IMR-90 (cell line): ENCODE measurements around the gene PPARGC1A. TPM values are rescaled to one million over a fixed set of nuclear protein-coding genes. Genes with fewer than 3 reads are reported as not detected.

Experiments
- ATAC-seq: fragments of 200-7000 bp; cut with Tn5 transposase; 2 replicates; pipeline ENCODE4 v1.9.1; 2020; ENCODE audit warnings: low read depth, mild to moderate bottlenecking, moderate library complexity
- BruUV-seq: library from RNA; stranded (reverse); fragments of 400-500 nt; replicated peaks from 2 replicates; lab custom pipeline; 2021; lab: Mats Ljungman, UMichigan
- CTCF ChIA-PET: fragments of 300-600 bp; formaldehyde crosslinking; extraction: SDS; loops from one replicate; lab custom pipeline; 2021; ENCODE audit warnings: antibody characterized with exemption; lab: Yijun Ruan, JAX
- POLR2A ChIA-PET: fragments of 300-600 bp; sonication (Branson Sonifier 250); formaldehyde crosslinking; loops from one replicate; lab custom pipeline; 2022; ENCODE audit warnings: antibody characterized with exemption; ENCODE audit not compliant: unreplicated experiment; lab: Charles Lee
- DNase-seq: peaks from one replicate; pipeline ENCODE4 v3.0.0; 2013
- H2AFZ ChIP-seq: replicated peaks from 2 replicates; pipeline ENCODE3; 2013; ENCODE audit warnings: low read length, mild to moderate bottlenecking; ENCODE audit not compliant: poor library complexity
- H2AK5ac ChIP-seq: 2 replicates; pipeline ENCODE4 v1.6.1; 2013; ENCODE audit warnings: low read depth, low read length, inconsistent platforms
- H2AK9ac ChIP-seq: replicated peaks from 2 replicates; pipeline ENCODE3; 2013; ENCODE audit warnings: mild to moderate bottlenecking, low read depth, low read length, moderate library complexity; ENCODE audit not compliant: poor library complexity
- H2BK120ac ChIP-seq: 2 replicates; pipeline ENCODE4 v1.6.1; 2013; ENCODE audit warnings: low read depth, low read length, inconsistent platforms
- H2BK15ac ChIP-seq: 3 replicates; pipeline ENCODE4 v1.6.1; 2013; ENCODE audit warnings: low read depth, low read length, inconsistent platforms
- H2BK20ac ChIP-seq: 2 replicates; pipeline ENCODE4 v1.6.1; 2013; ENCODE audit warnings: low read depth, mild to moderate bottlenecking, inconsistent platforms, low read length, moderate library complexity
- H2BK5ac ChIP-seq: 2 replicates; pipeline ENCODE4 v1.6.1; 2013; ENCODE audit warnings: mild to moderate bottlenecking, low read depth, low read length, inconsistent platforms; ENCODE audit not compliant: poor library complexity, severe bottlenecking
- H3K14ac ChIP-seq: replicated peaks from 2 replicates; pipeline ENCODE4 v1.6.1; 2013; ENCODE audit warnings: low read depth, low read length, inconsistent platforms
- H3K18ac ChIP-seq: 2 replicates; pipeline ENCODE4 v1.6.1; 2013; ENCODE audit warnings: low read depth, low read length, control low read depth
- H3K23ac ChIP-seq: 2 replicates; pipeline ENCODE4 v1.6.1; 2013; ENCODE audit warnings: low read depth, low read length, inconsistent platforms
- H3K27ac ChIP-seq: 2 replicates; pipeline ENCODE4 v1.5.1; 2013; ENCODE audit warnings: mild to moderate bottlenecking, control low read depth, low read length; ENCODE audit not compliant: insufficient read depth
- H3K27me3 ChIP-seq: 2 replicates; pipeline ENCODE4 v1.6.1; 2013; ENCODE audit warnings: low read length; ENCODE audit not compliant: control insufficient read depth, insufficient read depth
- H3K36me3 ChIP-seq: 2 replicates; pipeline ENCODE4 v1.6.1; 2013; ENCODE audit warnings: low read length, mixed read lengths; ENCODE audit not compliant: control insufficient read depth, insufficient read depth
- H3K4ac ChIP-seq: 2 replicates; pipeline ENCODE4 v1.6.1; 2013; ENCODE audit warnings: low read depth, low read length, inconsistent platforms
- H3K4me1 ChIP-seq: 2 replicates; pipeline ENCODE4 v1.6.1; 2013; ENCODE audit warnings: low read length, mixed read lengths; ENCODE audit not compliant: control insufficient read depth, insufficient read depth
- H3K4me2 ChIP-seq: 2 replicates; pipeline ENCODE4 v1.6.1; 2013; ENCODE audit warnings: low read depth, mild to moderate bottlenecking, control low read depth, low read length, moderate library complexity
- H3K4me3 ChIP-seq: 2 replicates; pipeline ENCODE4 v1.5.1; 2013; ENCODE audit warnings: low read depth, mild to moderate bottlenecking, control low read depth, low read length, moderate library complexity; ENCODE audit not compliant: insufficient read depth
- H3K56ac ChIP-seq: 2 replicates; pipeline ENCODE4 v1.6.1; 2013; ENCODE audit warnings: low read length, inconsistent platforms; ENCODE audit not compliant: insufficient read depth; ENCODE audit errors: extremely low read depth
- H3K79me1 ChIP-seq, 2 experiments: 2 replicates each; pipeline ENCODE4 v1.6.1; 2013; ENCODE audit warnings: low read length in 2 of 2, inconsistent platforms in 1 of 2, low read depth in 1 of 2
- H3K9ac ChIP-seq: 2 replicates; pipeline ENCODE4 v1.6.1; 2013; ENCODE audit warnings: low read depth, low read length, control low read depth
- H3K9me1 ChIP-seq: 2 replicates; pipeline ENCODE4 v1.6.1; 2013; ENCODE audit warnings: low read length, inconsistent platforms; ENCODE audit not compliant: insufficient read depth
- H3K9me3 ChIP-seq: 2 replicates; pipeline ENCODE4 v1.6.1; 2013; ENCODE audit warnings: low read length; ENCODE audit not compliant: control insufficient read depth, insufficient read depth
- H4K20me1 ChIP-seq: 2 replicates; pipeline ENCODE4 v1.6.1; 2013; ENCODE audit warnings: low read length, inconsistent platforms; ENCODE audit not compliant: insufficient read depth
- H4K5ac ChIP-seq: 2 replicates; pipeline ENCODE4 v1.6.1; 2013; ENCODE audit warnings: mild to moderate bottlenecking, low read depth, low read length, control low read depth
- H4K8ac ChIP-seq, 2 experiments: 2 replicates each; pipeline ENCODE4 v1.6.1; 2013; ENCODE audit warnings: low read depth in 2 of 2, low read length in 2 of 2, control low read depth in 1 of 2, inconsistent platforms in 1 of 2
- H4K91ac ChIP-seq: 2 replicates; pipeline ENCODE4 v1.6.1; 2013; ENCODE audit warnings: low read depth, low read length, inconsistent platforms; ENCODE audit not compliant: insufficient read depth
- BHLHE40 ChIP-seq: fragments of 150-350 bp; IDR thresholded peaks from 2 replicates; pipeline ENCODE4 v1.6.1; 2016; ENCODE audit warnings: mild to moderate bottlenecking, low read depth, low read length
- CHD1 ChIP-seq: IDR thresholded peaks from 2 replicates; pipeline ENCODE4 v1.6.1; 2012; ENCODE audit warnings: low read depth, low read length, improper control_type of control experiment
- MXI1 ChIP-seq: IDR thresholded peaks from 2 replicates; pipeline ENCODE4 v1.6.1; 2012; ENCODE audit warnings: low read depth, mild to moderate bottlenecking, low read length, moderate library complexity, borderline replicate concordance
- WGBS, 2 experiments: methylation state at CpG; one replicate each; pipeline versions ENCODE4 v1.1.5 to v1.1.7; 2013; ENCODE audit warnings: missing lambda C conversion rate in 2 of 2; ENCODE audit not compliant: insufficient read length in 1 of 2; ENCODE audit errors: extremely low coverage in 2 of 2; 5-methylcytosine and 5-hydroxymethylcytosine counted together
- dilution Hi-C: fragments of 300-500 bp; cut with HindIII; formaldehyde crosslinking; loops from one replicate; pipeline ENCODE4 v1.14.3; 2018; ENCODE audit warnings: low sequenced_read_pairs; ENCODE audit not compliant: unreplicated experiment
- in situ Hi-C: fragments of 300-500 bp; cut with MboI; formaldehyde crosslinking; loops from 3 replicates; pipeline ENCODE4 v1.14.3; 2019; ENCODE audit warnings: low sequenced_read_pairs, inconsistent platforms, mixed read lengths
- intact Hi-C: fragments of 100-400 bp; cut with micrococcal nuclease; formaldehyde crosslinking; loops from 2 replicates; pipeline ENCODE4 v1.10.0; 2022
- polyA plus RNA-seq, 3 experiments: library from polyadenylated mRNA; depleted of rRNA; stranded (reverse); fragments of >200 nt; gene quantifications; 2 replicates each; pipeline ENCODE4 v1.2.3, GENCODE V29; 2012; ENCODE audit warnings: low replicate concordance in 1 of 3
- total RNA-seq: library from RNA; depleted of rRNA; stranded (reverse); fragments of >200 nt; gene quantifications from 2 replicates; pipeline ENCODE4 v1.2.3, GENCODE V29; 2012

PPARGC1A gene
- total and polyA plus RNA-seq, 2 of the 4 experiments (the other 2 are of a cell fraction), result under 0.01 to 0.03 TPM

- Histone ChIP-seq H3K4ac (no peak overlapping the region), H4K20me1 (no peaks in the 10 kb centered on the region), H4K8ac (no peak overlapping the region), H3K36me3 (no peaks in the 10 kb centered on the region), H2BK5ac (no peak overlapping the region), H2AK5ac (no peak overlapping the region), H2AFZ (no peak overlapping the region), H3K4me3 (no peak overlapping the region), H3K56ac (no peak overlapping the region), H3K4me2 (no peak overlapping the region), H4K91ac (no peak overlapping the region), H3K79me1 (no peaks in the 10 kb centered on the region), H3K27me3 (no peaks in the 10 kb centered on the region; the same call in 1 of the 2 replicates), H3K27ac (no peak overlapping the region), H2BK20ac (no peak overlapping the region), H3K14ac (no peak overlapping the region), H3K18ac (no peak overlapping the region), H3K4me1 (no peaks in the 10 kb centered on the region), H4K5ac (no peak overlapping the region), H2BK15ac (no peak overlapping the region), H3K9me1 (no peaks in the 10 kb centered on the region), H2AK9ac (no peak overlapping the region), H2BK120ac (no peak overlapping the region), H3K23ac (no peak overlapping the region), H3K9me3 (no peaks in the 10 kb centered on the region), H3K9ac (no peak overlapping the region)
- ATAC-seq, result no peak
- no TSS peak for BruUV-seq
- dilution Hi-C loops, result no loop called here
- WGBS, 2 experiments, result no CpG with 5 or more reads among the region's 4 CpGs
- intact Hi-C loops, result no loop called here
- ChIA-PET POLR2A (no interaction called here), CTCF (no interaction called here)
- in situ Hi-C loops, result no loop called here
- DNase-seq, result no peak
- TF ChIP-seq BHLHE40 (no peak), CHD1 (no peak), MXI1 (no peak)
Observed at GRCh38 chr4:23902222-23902804, 12.5 kb upstream of the PPARGC1A start.
